ENCODE results near the gene FER. TPM values are rescaled to one million over a fixed set of nuclear protein-coding genes. Genes with fewer than 3 reads are reported as not detected.

FER gene
- total and polyA plus RNA-seq, 10 of the 15 experiments (the other 5 are each of a cell fraction or from before 2014, with no cell fraction given) = 4.4 to 19.1 (median 9.6) TPM

DNA sequence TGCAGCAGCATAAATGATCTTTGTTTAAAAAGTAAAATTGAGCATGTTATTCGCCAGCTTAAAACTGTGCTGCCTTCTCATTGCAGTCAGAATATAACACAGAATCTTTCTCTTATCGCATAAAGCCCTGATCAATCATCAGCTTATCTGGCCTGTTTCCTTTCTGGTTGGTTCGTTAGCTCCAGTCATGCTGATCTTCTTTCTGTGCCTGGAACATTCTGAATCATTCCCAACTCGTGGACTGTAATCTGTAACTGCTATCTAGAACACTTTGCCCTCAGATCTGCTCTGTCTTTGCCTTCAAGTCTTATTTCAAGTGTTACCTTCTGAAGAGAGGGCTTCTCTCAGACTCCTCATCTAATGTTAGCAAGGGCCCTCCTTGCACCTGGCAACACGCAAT lies 11.9 kb upstream of the FER start:
- DNase-seq (ENCODE audit: low read depth, low spot score) (no peak), FAIRE-seq (no peak), ATAC-seq (no peak)
- Histone ChIP-seq H3K4me1 (ENCODE audit: control insufficient read depth, insufficient read depth, low read length) (no peaks in the 10 kb centered on the region), H3K4me2 (ENCODE audit: control insufficient read depth, insufficient read depth) (no peak overlapping the region), H3K9ac (ENCODE audit: control insufficient read depth, insufficient read depth, low read length) (no peak overlapping the region), H3K9me3 (replicated peaks; ENCODE audit: control insufficient read depth, insufficient read depth, low read length) (no peaks in the 10 kb centered on the region), H2AFZ (ENCODE audit: control insufficient read depth, low read depth, low read length) (no peak overlapping the region), H3K27ac (ENCODE audit: control insufficient read depth, insufficient read depth) (no peak overlapping the region), H4K20me1 (ENCODE audit: control insufficient read depth, insufficient read depth) (no peaks in the 10 kb centered on the region), H3K4me3 (no peak overlapping the region), H3K79me2 (ENCODE audit: control insufficient read depth, insufficient read depth, low read length) (no peaks in the 10 kb centered on the region), H3K36me3 (ENCODE audit: control insufficient read depth in 2 of 2, insufficient read depth in 2 of 2, low read length in 1 of 2) (no peaks in the 10 kb centered on the region), H3K27me3 (replicated peaks in 1 of 2; ENCODE audit: control insufficient read depth in 2 of 2, insufficient read depth in 2 of 2, low read length in 1 of 2) (no peaks in the 10 kb centered on the region)
- CTCF ChIA-PET = no interaction called here
- intact Hi-C loops (cut with micrococcal nuclease; ENCODE audit: unreplicated experiment) (no loop called here), in situ Hi-C loops (cut with MboI) (no loop called here)
- RAD21 ChIA-PET (ENCODE audit: unreplicated experiment) = no interaction called here
- TF ChIP-seq NRF1 (conservative IDR thresholded peaks at IDR 0.05; ENCODE audit: low read depth, low read length) (no peak), ZNF217 (IDR thresholded peaks at IDR 0.05) (no peak), CHD4 (IDR thresholded peaks at IDR 0.05) (no peak), ESRRA (IDR thresholded peaks at IDR 0.05; ENCODE audit: low read length) (no peak), FOXM1 (IDR thresholded peaks at IDR 0.05; ENCODE audit: low read depth, low read length) (no peak), BMI1 (IDR thresholded peaks at IDR 0.05; ENCODE audit: borderline replicate concordance) (no peak), STAT3 (IDR thresholded peaks at IDR 0.05; ENCODE audit: low read depth, low read length) (no peak), NFIC (IDR thresholded peaks at IDR 0.05; ENCODE audit: low read depth, low read length) (no peak), SMAD5 (IDR thresholded peaks at IDR 0.05; ENCODE audit: low read depth) (no peak)
- TF ChIP-seq, protein P1, sequence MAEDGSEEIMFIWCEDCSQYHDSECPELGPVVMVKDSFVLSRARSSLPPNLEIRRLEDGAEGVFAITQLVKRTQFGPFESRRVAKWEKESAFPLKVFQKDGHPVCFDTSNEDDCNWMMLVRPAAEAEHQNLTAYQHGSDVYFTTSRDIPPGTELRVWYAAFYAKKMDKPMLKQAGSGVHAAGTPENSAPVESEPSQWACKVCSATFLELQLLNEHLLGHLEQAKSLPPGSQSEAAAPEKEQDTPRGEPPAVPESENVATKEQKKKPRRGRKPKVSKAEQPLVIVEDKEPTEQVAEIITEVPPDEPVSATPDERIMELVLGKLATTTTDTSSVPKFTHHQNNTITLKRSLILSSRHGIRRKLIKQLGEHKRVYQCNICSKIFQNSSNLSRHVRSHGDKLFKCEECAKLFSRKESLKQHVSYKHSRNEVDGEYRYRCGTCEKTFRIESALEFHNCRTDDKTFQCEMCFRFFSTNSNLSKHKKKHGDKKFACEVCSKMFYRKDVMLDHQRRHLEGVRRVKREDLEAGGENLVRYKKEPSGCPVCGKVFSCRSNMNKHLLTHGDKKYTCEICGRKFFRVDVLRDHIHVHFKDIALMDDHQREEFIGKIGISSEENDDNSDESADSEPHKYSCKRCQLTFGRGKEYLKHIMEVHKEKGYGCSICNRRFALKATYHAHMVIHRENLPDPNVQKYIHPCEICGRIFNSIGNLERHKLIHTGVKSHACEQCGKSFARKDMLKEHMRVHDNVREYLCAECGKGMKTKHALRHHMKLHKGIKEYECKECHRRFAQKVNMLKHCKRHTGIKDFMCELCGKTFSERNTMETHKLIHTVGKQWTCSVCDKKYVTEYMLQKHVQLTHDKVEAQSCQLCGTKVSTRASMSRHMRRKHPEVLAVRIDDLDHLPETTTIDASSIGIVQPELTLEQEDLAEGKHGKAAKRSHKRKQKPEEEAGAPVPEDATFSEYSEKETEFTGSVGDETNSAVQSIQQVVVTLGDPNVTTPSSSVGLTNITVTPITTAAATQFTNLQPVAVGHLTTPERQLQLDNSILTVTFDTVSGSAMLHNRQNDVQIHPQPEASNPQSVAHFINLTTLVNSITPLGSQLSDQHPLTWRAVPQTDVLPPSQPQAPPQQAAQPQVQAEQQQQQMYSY (CRISPR knock-in tag; IDR thresholded peaks at IDR 0.05) = no peak
- BruUV-seq (replicated peaks) = no TSS peak
- POLR2A ChIA-PET = no interaction called here
- SMC1A ChIA-PET (ENCODE audit: uncharacterized antibody, unreplicated experiment) = no interaction called here
- WGBS (ENCODE audit: insufficient coverage, insufficient replicate concordance, low lambda C conversion rate, missing lambda C conversion rate) = 75% methylated on average over 5 of the region's 5 CpGs
